ENCODE measurements around the gene PCID2. TPM values are rescaled to one million over a fixed set of nuclear protein-coding genes. Genes with fewer than 3 reads are reported as not detected.

Gene PCID2
- total RNA-seq, 4 donors from 2014 or later: 21.0 to 47.9 (median 33.6) TPM

GRCh38 chr13:113239986-113240385 lies 31.5 kb upstream of the PCID2 start:
- Histone ChIP-seq H3K4me1 (no peaks in the 10 kb centered on the region), H3K27me3 (no peaks in the 10 kb centered on the region), H3K36me3 (peaks cover 0 to 98% (median 21%) of the 10 kb centered on the region in 3 donors), H3K9me3 (no peaks in the 10 kb centered on the region), H3K27ac (no peak overlapping the region), H3K4me3 (no peak overlapping the region)
- WGBS, 2 donors: 83 to 89% methylated on average over 3 to 5 of the region's 6 CpGs
- intact Hi-C loops (cut with DNase I): no loop called here
- TF ChIP-seq, protein P1, sequence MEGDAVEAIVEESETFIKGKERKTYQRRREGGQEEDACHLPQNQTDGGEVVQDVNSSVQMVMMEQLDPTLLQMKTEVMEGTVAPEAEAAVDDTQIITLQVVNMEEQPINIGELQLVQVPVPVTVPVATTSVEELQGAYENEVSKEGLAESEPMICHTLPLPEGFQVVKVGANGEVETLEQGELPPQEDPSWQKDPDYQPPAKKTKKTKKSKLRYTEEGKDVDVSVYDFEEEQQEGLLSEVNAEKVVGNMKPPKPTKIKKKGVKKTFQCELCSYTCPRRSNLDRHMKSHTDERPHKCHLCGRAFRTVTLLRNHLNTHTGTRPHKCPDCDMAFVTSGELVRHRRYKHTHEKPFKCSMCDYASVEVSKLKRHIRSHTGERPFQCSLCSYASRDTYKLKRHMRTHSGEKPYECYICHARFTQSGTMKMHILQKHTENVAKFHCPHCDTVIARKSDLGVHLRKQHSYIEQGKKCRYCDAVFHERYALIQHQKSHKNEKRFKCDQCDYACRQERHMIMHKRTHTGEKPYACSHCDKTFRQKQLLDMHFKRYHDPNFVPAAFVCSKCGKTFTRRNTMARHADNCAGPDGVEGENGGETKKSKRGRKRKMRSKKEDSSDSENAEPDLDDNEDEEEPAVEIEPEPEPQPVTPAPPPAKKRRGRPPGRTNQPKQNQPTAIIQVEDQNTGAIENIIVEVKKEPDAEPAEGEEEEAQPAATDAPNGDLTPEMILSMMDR (IDR thresholded peaks at IDR 0.05): no peak
- no peak for TF ChIP-seq POLR2A (IDR thresholded peaks at IDR 0.05)
- no peak for DNase-seq

DNA sequence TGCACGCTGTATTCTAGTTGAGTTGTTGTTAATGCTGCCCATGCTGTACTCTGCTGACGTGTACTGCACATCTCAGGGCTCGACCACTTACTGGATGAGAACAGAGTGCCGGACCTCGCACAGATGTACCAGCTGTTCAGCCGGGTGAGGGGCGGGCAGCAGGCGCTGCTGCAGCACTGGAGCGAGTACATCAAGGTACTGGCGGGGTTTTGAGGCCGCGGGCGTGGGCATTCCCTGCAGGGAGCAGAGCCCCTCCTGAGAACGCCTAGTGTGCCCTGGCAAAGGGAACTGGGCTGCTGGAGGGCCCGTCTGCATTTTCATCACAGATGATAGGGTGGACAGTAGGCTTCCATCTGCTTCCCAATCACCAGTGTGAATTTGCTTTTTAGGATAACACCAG lies 30.9 kb upstream of the PCID2 start:
- no peak for TF ChIP-seq POLR2A (IDR thresholded peaks at IDR 0.05)
- TF ChIP-seq, protein P1 (IDR thresholded peaks at IDR 0.05): no peak
- Histone ChIP-seq H3K27ac (no peak overlapping the region), H3K9me3 (no peaks in the 10 kb centered on the region), H3K4me3 (no peak overlapping the region), H3K27me3 (no peaks in the 10 kb centered on the region), H3K4me1 (no peaks in the 10 kb centered on the region), H3K36me3 (peaks cover 0 to 98% (median 15%) of the 10 kb centered on the region in 3 donors)
- intact Hi-C loops (cut with DNase I): no loop called here
- no peak for DNase-seq
- 60 to 92% methylated on average over 3 to 11 of the region's 15 CpGs for WGBS, 2 donors

GRCh38 chr13:113238536-113238935 lies 30.1 kb upstream of the PCID2 start:
- H3K27me3 ChIP-seq: no peaks in the 10 kb centered on the region
- no peak overlapping the region for H3K4me3 ChIP-seq
- no peaks in the 10 kb centered on the region for H3K4me1 ChIP-seq
- 72 to 80% methylated on average over 4 of the region's 4 CpGs for WGBS, 2 donors
- H3K36me3 ChIP-seq: peaks cover 0 to 98% (median 8%) of the 10 kb centered on the region in 3 donors
- TF ChIP-seq POLR2A (IDR thresholded peaks at IDR 0.05): no peak
- TF ChIP-seq, protein P1 (IDR thresholded peaks at IDR 0.05): no peak
- no peak for DNase-seq
- intact Hi-C loops (cut with DNase I): no loop called here
- no peaks in the 10 kb centered on the region for H3K9me3 ChIP-seq
- no peak overlapping the region for H3K27ac ChIP-seq

DNA sequence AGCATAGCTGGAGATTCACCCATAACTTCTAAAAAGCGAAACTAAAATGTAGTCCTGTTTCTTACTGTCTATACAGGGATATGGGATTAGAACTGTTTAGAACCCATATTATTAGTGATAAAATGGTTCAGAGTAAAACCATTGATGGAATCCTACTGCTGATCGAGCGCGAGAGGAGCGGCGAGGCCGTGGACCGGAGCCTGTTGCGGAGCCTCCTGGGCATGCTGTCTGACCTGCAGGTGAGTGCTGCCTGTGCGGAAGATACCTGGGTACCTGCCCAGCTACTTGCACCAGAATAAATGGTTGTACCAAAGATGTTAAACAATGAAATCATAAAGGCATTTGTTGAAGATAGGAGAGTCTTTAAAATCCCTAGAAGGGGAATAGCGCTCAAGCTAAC lies 24.6 kb upstream of the PCID2 start:
- no peak overlapping the region for H3K27ac ChIP-seq
- no peak for DNase-seq
- no peaks in the 10 kb centered on the region for H3K4me1 ChIP-seq
- 95 to 96% methylated on average over 11 of the region's 11 CpGs for WGBS, 2 donors
- H3K27me3 ChIP-seq: no peaks in the 10 kb centered on the region
- H3K9me3 ChIP-seq: no peaks in the 10 kb centered on the region
- H3K36me3 ChIP-seq: peaks cover 0 to 100% (median 5%) of the 10 kb centered on the region in 3 donors
- intact Hi-C loops (cut with DNase I): no loop called here
- TF ChIP-seq, protein P1 (IDR thresholded peaks at IDR 0.05): no peak
- TF ChIP-seq POLR2A (IDR thresholded peaks at IDR 0.05): no peak
- no peak overlapping the region for H3K4me3 ChIP-seq

DNA sequence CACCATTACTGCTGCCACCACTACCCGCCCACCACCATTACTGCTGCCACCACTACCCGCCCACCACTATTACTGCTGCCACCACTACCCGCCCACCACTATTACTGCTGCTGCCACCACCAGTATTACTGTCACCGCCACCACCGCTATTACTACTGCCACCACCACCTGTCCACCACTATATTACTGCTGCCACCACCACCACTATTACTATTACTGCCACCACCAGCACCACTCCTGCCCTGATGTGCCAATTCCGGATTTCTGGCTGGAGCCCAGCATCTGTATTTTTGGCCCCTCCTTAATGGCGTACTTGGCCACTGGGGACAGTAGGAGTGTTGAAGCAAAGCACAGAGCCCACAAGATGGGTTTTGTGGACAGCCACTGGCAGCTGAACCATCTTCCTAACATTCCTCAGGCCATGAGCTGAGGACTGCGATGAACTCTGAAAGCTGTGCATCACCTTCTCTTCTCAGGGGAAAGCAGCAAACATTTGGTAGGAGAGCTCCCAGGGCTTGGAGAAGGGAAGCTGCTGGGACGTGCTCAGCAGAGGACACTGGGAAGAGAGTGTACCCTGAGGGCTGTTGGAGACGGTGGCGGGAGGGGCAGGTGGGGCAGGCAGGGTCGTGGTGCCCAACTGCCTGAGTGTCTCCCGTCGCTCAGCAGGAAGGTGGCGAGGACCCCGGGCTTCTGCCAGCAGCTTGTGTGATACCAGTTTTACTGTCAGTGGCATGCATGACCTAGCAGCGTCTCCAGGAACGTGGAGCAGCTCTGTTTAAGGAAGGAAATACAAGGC lies 23.9 kb upstream of the PCID2 start:
- intact Hi-C loops (cut with DNase I): no loop called here
- TF ChIP-seq, protein P1 (IDR thresholded peaks at IDR 0.05): no peak
- no peak for TF ChIP-seq POLR2A (IDR thresholded peaks at IDR 0.05)
- Histone ChIP-seq H3K27ac (no peak overlapping the region), H3K9me3 (no peaks in the 10 kb centered on the region), H3K4me3 (no peak overlapping the region), H3K36me3 (peaks cover 0 to 100% (median 5%) of the 10 kb centered on the region in 3 donors), H3K27me3 (no peaks in the 10 kb centered on the region), H3K4me1 (no peaks in the 10 kb centered on the region)
- no peak for DNase-seq
- 77 to 79% methylated on average over 12 to 18 of the region's 18 CpGs for WGBS, 2 donors
